HG02678 (cell line): ENCODE data around the gene DDT.
"Not testable (repeated sequence)": the region's sequence is repeated elsewhere in the genome, so short reads cannot be mapped to it uniquely, and the experiment has no call there.

Experiments
- ATAC-seq: cut with Tn5 transposase; IDR thresholded peaks from one replicate; pipeline ENCODE4 v1.9.1; 2021; ENCODE audit warnings: mild to moderate bottlenecking, moderate library complexity; ENCODE audit not compliant: unreplicated experiment

The DDT gene

DNA sequence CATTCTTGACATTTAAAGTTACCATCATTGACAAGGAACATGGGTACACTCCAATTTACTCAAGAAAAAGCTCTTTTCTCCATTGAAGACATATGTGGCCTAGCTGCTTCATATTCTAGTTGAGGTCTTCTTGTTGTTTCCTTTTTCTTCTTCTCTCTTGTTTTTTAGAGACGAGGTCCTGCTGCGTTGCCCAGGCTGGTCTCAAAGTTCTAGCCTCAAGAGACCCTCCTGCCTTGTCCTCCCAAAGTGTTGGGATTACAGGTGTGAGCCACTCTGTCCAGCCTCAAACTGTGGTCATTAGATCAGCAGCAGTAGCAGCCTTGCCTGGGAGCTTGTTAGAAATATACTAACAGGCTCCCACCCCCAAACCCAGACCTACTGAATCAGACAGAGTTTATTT, 18.8 kb upstream of the DDT start:
- ATAC-seq, result not testable (repeated sequence)

DNA sequence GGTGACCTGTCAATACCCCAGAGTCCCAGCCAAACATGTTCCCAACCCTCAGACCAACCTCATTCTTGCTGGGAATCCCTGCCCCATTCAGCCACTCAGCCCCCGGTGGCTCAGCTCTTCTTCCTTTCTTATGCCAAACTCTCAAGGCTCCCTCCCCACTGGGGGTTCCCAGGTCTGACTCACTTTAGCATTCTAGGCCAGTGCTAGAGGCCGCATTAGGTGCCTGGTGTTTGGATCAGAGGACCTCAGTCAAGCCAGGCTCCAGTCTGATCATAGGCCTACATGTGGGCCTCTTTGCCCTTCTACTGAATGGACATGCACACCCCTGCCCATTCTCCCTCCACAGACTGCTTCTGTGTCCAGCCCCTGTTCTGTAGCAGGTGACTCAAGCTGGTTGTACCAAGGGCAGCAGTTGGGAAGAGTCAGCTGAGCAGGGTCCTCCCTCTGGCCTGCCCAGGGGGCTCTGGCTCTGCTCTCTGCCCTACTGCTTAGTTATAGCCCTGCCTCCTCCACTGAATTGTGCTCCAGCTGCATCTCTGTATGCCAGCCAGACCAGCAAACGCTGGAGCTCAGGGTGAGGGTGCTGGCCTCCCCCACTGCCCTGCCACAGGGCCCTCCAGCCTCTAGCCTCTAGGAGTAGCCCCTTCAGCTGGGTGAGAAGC, 15.5 kb upstream of the DDT start:
- ATAC-seq, result not testable (repeated sequence)

DNA sequence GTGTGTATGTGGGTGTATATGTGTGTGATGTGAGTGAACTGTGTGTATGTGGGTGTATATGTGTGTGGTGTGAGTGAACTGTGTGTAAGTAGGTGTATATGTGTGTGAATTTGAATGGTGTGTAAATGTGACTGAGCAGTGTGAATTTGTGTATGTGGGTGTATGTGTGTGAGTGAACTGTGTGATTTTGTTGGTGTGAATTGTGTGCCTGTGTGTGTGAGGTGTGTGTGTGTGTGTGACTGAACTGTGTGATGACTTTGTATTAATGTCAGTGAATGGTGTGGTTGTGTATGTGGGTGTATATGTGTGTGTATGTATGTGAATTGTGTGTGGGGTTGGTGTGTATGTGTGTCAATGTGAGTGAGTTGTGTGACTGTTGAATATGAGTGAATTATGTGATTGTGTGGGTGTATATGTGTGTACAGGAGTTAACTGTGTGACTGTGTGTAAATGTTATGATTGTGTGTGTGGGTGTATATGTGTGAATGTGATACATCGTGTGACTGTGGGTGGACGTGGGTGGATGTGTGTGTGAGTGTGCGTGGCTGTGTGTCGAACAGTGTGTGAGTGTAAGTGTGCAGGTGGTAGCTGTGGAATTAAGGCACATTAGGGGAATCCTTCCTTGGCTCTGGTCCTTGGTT, 12.4 kb upstream of the DDT start:
- not testable (repeated sequence) for ATAC-seq

DNA sequence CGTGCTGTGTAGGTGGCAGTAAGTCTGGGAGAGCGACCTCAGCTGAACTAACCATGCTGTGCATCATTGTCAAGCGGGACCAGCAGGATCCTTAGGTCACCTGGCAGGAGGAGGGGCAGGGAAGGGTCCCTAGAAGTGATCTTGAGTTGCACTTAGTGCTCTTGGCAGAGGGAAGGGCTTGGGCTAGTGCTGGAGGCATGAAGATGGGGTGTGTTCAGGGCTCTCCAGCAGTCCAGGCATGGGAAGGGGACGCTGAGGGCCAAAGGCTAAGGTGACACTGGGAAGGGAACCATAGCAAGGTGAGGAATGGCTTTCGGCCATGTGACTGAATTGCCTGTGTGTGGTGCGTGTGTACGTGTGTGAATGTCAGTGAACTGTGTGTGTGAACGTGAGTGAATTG, 11.8 kb upstream of the DDT start:
- ATAC-seq, result not testable (repeated sequence)

DNA sequence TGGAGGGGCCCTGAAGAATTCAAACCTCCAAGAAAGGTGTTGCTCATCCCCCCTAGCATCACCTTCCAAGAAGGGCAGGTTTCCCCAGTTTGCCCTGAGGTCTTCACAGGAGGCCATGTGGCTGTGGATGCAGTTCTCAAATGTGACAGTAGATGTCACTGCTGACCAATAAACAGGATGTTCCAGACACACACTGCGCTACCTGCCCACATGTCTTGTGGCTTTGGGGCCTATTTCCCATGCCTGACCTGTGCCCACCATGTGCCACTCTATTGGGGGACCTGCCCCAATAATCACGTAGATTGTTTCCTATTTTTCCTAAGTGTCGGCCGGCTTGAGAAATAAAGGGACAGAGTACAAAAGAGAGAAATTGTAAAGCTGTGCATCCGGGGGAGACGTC, 10.2 kb upstream of the DDT start:
- ATAC-seq, result no peak

DNA sequence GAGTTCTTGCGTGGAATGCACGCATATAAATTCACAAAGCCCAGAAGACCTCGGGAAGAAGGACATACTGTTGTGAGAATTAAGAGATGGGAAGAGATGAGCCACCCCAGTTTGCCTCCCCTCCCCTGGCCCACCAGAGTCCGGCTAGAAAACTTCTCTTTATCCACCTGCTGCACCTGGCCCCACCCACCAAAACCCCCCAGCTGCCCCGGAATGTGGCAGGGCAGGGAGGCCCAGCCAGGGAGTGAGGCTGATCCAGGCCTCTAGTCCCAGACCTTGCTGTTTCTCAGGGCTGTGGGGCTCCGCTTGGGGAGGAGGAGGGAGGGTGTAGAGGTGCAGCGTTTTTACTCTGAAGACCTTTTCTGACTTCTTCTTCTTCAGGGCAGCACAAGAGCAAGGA, 6.3 kb upstream of the DDT start:
- not testable (repeated sequence) for ATAC-seq

DNA sequence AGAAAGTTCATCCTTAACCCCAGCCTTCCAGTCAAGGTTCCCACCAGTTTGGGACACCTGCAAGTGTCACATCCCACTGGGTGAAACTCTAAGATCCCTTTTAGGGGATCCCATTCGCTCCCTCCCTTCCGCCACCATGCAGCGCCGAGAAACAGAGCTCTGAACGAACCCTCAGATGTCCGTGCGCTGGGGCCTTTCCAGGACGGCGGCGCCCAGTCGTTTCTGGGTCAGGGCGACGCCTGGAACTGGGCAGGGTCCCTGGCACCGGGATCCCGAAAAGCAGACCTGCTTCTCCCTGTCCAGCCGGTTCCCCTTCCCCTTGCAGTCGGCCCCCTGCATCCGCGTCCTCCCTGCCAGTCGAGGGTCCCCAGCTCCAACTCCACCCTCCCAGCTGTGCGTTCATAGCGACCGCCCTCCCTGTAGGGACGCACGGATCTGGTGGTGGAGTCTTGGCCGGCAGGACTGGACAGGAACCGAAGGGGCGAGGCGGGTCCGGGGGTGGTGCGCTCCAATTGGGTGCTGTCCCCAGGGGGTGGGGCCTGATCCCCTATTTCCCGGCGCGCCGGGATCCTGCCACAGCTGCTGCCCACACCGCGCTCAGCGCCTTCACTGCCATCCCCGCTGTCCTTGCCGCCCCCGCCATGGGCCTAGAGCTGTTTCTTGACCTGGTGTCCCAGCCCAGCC, 5.5 kb upstream of the DDT start, which contains the start of gene GSTT2:
TSS of gene GSTT2 (plus strand) at position 578 of the 684 bp plus-strand sequence.
- not testable (repeated sequence) for ATAC-seq

DNA sequence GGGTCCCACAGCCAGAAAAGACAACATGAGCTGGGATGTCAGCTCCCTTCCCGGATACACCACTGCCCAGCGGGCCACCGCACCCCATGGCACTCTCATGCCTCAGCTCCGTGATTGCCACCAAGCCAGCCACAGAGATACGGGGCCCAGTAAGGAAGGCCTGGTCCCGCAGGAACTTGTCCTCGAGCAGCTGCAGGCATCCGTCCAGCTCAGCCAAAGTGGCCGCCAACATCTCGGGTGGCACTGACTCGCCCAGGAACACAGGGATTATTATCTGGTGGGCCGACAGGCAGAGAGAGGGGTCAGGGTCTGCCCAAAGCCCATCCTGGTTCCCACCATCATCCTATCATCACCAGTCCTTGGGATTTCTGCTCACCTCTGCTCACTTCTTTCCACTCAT, 3.1 kb upstream of the DDT start:
- ATAC-seq, result not testable (repeated sequence)

DNA sequence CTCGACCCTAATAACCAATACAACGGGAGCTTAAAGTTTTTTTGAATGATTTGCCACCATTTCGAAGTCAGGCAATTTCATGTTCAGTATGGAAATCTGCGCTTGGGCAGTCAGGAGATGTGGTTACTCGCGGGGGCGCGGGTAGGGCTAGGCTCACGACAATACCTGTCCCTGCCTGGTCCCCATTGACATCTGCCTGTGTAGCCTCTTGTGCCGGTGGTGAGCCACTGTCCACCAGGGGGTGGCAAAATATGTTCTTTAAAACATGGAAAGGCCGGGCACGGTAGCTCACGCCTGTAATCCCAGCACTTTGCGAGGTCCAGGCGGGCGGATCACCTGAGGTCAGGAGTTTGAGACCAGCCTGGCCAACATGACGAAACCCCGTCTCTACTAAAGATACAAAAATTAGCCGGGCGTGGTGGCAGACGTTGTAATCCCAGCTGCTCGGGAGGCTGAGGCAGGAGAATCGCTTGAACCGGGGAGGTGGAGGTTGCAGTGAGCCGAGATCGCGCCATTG, 653 bp upstream of the DDT start:
- ATAC-seq, result not testable (repeated sequence)

DNA sequence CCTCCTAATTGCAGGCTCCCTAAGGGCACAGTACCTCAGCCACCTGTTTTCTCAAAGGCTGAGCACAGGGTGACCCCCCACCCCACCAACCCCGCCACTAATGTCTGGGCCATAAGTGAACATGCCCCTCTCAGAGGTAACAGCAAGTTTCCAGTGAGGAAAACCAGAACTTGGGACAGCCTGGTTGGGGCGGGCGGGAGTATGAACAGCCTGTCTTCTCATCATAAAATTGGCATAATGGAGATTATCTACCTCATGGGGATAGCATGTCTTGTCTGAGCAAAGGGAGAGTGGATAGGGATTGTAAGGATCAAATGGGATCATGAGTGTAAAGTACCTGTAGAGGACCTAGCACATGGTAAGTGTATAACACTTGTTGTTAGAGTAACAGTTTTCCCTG, 2.3 kb downstream of the DDT start:
- ATAC-seq, result not testable (repeated sequence)

DNA sequence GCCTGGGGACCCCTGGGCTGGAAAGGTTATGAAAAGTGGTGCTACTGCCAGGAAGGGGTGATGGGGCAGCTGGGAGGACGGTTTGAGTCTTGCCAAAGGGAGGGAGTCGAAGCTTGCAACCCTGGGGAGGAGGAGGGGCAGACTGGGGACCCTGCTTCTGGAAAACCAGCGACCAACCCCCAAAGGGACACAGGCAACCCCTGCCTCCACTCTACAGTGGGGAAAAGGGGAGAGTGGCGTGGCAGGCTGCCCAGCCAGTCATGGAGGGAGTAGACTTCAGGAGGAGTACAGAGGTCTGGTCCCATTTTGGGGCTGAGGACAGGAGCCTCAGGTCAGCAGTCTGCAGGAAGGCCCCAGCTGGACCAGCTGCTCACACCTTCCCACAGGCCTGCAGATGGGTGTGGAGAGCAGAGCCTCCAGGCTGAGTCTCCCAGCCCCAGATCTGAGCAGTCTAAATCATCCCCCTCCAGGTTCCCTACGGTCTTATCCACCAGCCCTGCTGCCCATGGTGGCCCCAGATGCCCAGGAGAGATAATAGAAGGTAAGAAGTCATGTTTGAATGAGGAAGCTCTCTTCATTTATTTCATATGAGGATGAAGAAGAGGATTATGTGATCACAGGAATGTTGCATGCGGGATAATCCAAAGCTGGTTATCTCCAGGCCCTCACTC, 3.3 kb downstream of the DDT start:
- ATAC-seq, result no peak

DNA sequence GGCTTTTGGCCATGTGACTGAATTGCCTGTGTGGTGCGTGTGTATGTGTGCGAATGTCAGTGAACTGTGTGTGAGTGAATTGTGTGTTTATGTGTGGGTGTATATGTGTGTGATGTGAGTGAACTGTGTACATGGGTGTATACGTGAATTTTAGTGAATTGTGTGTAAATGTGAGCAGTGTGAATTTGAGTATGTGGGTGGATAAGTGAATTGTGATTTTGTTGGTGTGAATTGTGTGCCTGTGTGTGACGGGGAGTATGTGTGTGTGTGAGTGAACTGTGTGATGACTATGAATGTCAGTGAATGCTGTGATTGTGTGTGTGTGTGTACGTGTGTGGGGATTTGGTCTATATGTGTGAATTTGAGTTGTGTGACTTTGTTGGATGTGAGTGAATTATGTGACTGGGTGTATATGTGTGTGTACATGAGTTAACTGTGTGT, 4.0 kb downstream of the DDT start:
- no peak for ATAC-seq

DNA sequence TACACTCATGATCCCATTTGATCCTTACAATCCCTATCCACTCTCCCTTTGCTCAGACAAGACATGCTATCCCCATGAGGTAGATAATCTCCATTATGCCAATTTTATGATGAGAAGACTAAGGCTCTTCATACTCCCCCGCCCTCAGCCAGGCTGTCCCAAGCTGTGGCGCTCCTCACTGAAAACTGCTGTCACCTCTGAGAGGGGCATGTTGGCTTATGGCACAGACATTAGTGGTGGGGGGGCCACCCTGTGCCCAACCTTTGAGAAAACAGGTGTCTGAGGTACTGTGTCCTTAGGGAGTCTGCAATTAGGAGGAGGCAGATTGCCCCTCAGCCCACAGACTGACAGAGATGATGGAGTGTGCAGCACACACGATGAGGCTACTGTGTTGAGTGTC, 5.2 kb downstream of the DDT start:
- no peak for ATAC-seq

DNA sequence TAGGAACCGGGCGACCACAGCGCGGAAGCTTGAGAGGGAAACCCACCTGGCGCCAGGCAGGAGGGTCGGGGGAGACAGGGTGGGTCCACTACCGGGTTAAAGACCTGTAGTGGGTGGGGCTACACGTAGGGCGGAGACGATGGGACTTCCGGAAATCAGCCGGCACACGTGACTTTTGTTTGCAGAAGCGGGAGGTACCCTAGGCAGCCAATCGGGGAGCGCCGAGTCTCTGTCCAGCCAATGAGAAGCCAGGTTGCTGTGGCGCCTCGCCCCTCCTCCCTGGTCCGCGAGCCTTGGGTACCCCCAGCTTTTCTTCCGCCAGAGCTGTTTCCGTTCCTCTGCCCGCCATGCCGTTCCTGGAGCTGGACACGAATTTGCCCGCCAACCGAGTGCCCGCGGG, 7.7 kb downstream of the DDT start, which contains the start of gene DDTL:
TSS of gene DDTL (plus strand) at position 321 of the 400 bp plus-strand sequence. CDS start at position 348, 27 bp downstream.
- peak; percentile 97 for ATAC-seq

DNA sequence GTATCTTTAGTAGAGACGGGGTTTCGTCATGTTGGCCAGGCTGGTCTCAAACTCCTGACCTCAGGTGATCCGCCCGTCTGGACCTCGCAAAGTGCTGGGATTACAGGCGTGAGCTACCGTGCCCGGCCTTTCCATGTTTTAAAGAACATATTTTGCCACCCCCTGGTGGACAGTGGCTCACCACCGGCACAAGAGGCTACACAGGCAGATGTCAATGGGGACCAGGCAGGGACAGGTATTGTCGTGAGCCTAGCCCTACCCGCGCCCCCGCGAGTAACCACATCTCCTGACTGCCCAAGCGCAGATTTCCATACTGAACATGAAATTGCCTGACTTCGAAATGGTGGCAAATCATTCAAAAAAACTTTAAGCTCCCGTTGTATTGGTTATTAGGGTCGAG, 8.1 kb downstream of the DDT start:
- ATAC-seq, result not testable (repeated sequence)

DNA sequence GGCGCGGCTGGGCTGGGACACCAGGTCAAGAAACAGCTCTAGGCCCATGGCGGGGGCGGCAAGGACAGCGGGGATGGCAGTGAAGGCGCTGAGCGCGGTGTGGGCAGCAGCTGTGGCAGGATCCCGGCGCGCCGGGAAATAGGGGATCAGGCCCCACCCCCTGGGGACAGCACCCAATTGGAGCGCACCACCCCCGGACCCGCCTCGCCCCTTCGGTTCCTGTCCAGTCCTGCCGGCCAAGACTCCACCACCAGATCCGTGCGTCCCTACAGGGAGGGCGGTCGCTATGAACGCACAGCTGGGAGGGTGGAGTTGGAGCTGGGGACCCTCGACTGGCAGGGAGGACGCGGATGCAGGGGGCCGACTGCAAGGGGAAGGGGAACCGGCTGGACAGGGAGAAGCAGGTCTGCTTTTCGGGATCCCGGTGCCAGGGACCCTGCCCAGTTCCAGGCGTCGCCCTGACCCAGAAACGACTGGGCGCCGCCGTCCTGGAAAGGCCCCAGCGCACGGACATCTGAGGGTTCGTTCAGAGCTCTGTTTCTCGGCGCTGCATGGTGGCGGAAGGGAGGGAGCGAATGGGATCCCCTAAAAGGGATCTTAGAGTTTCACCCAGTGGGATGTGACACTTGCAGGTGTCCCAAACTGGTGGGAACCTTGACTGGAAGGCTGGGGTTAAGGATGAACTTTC, 13.0 kb downstream of the DDT start, which contains the start of gene GSTT2B:
TSS of gene GSTT2B (minus strand) at position 112 of the 688 bp plus-strand sequence. CDS start at position 48, 64 bp downstream.
- not testable (repeated sequence) for ATAC-seq

DNA sequence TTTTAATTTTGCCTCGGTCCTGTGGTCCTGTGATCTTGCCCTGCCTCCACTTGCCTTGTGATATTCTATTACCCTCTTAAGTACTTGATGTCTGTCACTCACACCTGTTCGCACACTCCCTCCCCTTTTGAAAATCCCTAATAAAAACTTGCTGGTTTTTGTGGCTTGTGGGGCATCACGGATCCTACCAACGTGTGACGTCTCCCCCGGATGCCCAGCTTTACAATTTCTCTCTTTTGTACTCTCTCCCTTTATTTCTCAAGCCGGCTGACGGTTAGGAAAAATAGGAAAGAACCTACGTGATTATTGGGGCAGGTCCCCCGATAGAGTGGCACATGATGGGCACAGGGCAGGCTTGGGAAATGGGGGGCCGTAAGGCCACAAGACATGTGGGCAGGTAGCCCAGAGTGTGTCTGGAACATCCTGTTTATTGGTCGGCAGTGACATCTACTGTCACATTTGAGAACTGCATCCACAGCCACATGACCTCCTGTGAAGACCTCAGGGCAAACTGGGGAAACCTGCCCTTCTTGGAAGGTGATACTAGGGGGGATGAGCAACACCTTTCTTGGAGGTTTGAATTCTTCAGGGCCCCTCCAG, 17.8 kb downstream of the DDT start:
- not testable (repeated sequence) for ATAC-seq

DNA sequence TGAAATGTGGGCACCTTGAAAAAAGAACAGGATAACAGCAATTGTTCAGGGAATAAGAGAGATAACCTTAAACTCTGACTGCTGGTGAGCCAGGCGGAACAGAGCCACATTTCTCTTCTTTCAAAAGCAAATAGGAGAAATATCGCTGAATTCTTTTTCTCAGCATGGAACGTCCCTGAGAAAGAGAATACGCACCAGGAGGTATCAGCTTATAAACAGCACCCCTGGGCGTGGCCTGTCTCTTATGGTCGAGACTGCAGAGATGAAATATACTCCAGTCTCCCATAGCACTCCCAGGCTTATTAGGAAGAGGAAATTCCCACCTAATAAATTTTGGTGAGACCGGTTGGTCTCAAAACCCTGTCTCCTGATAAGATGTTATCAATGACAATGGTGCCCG, 18.4 kb downstream of the DDT start:
- not testable (repeated sequence) for ATAC-seq

DNA sequence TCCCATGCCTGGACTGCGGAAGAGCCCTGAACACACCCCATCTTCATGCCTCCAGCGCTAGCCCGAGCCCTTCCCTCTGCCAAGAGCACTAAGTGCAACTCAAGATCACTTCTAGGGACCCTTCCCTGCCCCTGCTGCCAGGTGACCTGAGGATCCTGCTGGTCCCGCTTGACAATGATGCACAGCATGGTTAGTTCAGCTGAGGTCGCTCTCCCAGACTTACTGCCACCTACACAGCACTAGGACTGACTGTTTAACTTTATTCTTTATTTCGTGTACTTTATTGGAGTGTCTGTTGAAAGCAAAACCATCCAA, 19.3 kb downstream of the DDT start:
- ATAC-seq, result not testable (repeated sequence)
